ENCODE measurements around the gene G2E3. TPM values are rescaled to one million over a fixed set of nuclear protein-coding genes. Genes with fewer than 3 reads are reported as not detected.
A peak's percentile ranks its signal among the peaks of the same experiment; 100 is the strongest.

G2E3 gene
- total and polyA plus RNA-seq, 2 donors (not counting 3 experiments of a cell fraction or from before 2014, with no cell fraction given): 4.2 to 34.8 TPM

DNA sequence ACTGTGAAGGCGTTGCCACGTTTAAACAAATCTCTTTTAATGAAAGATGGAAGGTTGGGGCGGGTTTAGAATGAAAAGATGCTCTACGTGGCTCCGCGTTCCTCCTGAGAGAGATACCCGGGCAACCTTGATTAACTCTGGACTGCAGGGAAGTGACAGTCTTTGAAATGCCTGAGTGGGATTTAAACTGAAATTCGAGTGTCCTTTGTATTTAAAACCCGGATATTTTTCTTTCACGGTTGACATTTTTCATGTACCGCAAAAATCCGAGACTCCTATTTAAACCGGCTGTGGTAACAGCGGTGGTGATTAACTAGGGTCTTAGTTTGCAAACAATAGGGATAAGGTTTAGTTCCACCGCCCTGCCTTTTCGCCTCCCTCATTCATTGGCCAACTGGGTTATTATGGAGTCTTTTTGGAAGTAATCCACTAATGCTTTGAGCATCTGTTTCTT lies 707 bp downstream of the G2E3 start:
- TF ChIP-seq, protein P1, sequence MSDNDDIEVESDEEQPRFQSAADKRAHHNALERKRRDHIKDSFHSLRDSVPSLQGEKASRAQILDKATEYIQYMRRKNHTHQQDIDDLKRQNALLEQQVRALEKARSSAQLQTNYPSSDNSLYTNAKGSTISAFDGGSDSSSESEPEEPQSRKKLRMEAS (IDR thresholded peaks at IDR 0.05; ENCODE audit: insufficient read depth, insufficient read length): no peak
- no peak for TF ChIP-seq GATA2 (IDR thresholded peaks at IDR 0.05; ENCODE audit: insufficient read depth, insufficient read length, low read depth, low read length)
- no peak for TF ChIP-seq MYC (IDR thresholded peaks at IDR 0.05; ENCODE audit: low read depth, low read length)
- TF ChIP-seq POLR2AphosphoS5 (IDR thresholded peaks at IDR 0.05; ENCODE audit: insufficient read depth, low read depth, low read length): no peak
- TF ChIP-seq FOS (IDR thresholded peaks at IDR 0.05; ENCODE audit: borderline replicate concordance, insufficient read depth, low read length): no peak
- TF ChIP-seq JUN (IDR thresholded peaks at IDR 0.05; ENCODE audit: borderline replicate concordance, insufficient read depth, insufficient read length, low read depth): no peak
- Histone ChIP-seq H3K79me2 (ENCODE audit: control insufficient read depth, insufficient read depth, low read length) (peaks cover 55% of the 10 kb centered on the region), H3K4me1 (ENCODE audit: control insufficient read depth, extremely low read depth, insufficient read depth, low read length) (peaks cover 12% of the 10 kb centered on the region), H3K4me3 (replicated peaks in 1 of 3; ENCODE audit: insufficient read depth in 1 of 3, low read depth in 1 of 3, low read length in 3 of 3) (peak overlapping the region; percentile 90 to 97 (median 94)), H3K9me1 (replicated peaks; ENCODE audit: control insufficient read depth, extremely low read depth, insufficient read depth, low read length) (no peaks in the 10 kb centered on the region), H3K9me3 (replicated peaks; ENCODE audit: control insufficient read depth, insufficient read depth, low read length) (no peaks in the 10 kb centered on the region), H3K27ac (ENCODE audit: insufficient read depth, low read depth, low read length) (peak overlapping the region; percentile 66), H3K36me3 (ENCODE audit: control insufficient read depth in 2 of 2, extremely low read depth in 1 of 2, insufficient read depth in 2 of 2, low read length in 2 of 2) (no peaks in the 10 kb centered on the region), H3K27me3 (ENCODE audit: control insufficient read depth in 2 of 2, insufficient read depth in 2 of 2, low read length in 2 of 2) (no peaks in the 10 kb centered on the region), H3K9ac (replicated peaks; ENCODE audit: extremely low read depth, insufficient read depth, low read length) (peak overlapping the region; percentile 82), H4K20me1 (replicated peaks; ENCODE audit: control insufficient read depth, extremely low read depth, insufficient read depth, low read length) (no peaks in the 10 kb centered on the region), H2AFZ (ENCODE audit: low read depth, low read length) (peak overlapping the region; percentile 69), H3K4me2 (ENCODE audit: insufficient read depth, low read length) (peak overlapping the region; percentile 90)
- BruUV-seq (replicated peaks): TSS peak; percentile 47
- POLR2A ChIA-PET: no interaction called here
- CTCF ChIA-PET: interaction anchor here (1.0 kb wide), 1 partner anchor 38 kb away, joined by 3 read pairs; no protein-coding TSS in a partner anchor
- dilution Hi-C loops (cut with MboI; ENCODE audit: extremely low pct_ligation_motif_present, low sequenced_read_pairs) (no loop called here), intact Hi-C loops (cut with micrococcal nuclease) (loop anchor here (1.0 to 5.0 kb wide), 3 partner anchors 51 to 632 kb away; partner anchors contain the start of genes PRKD1 and SCFD1)
- DNase-seq (ENCODE audit: low read depth, low spot score): peak; percentile 53
- peak; percentile 73 for FAIRE-seq

DNA sequence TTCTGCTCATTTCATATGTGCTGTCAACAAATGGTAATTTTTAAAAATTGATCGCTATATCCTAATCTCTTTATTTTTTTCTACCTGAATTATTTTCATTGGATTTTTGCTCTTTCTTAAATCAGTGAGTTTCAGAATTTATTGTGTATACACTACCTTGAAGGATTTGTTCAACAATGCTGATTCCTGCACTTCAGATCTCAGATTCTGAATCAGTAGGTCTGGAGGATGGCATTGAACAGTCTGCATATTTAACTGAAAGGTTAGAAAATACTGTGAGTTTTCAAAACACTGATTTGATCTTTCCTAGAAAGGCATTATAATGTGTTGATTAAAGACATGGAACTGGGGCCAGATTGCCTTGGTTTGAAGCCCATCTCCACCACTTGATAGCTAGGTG lies 1.6 kb downstream of the G2E3 start:
- ChIA-PET CTCF (no interaction called here), POLR2A (no interaction called here)
- Histone ChIP-seq H2AFZ (ENCODE audit: low read depth, low read length) (no peak overlapping the region), H3K9me1 (replicated peaks; ENCODE audit: control insufficient read depth, extremely low read depth, insufficient read depth, low read length) (no peaks in the 10 kb centered on the region), H3K27me3 (ENCODE audit: control insufficient read depth in 2 of 2, insufficient read depth in 2 of 2, low read length in 2 of 2) (no peaks in the 10 kb centered on the region), H3K4me2 (ENCODE audit: insufficient read depth, low read length) (peak overlapping the region; percentile 90), H3K9me3 (replicated peaks; ENCODE audit: control insufficient read depth, insufficient read depth, low read length) (no peaks in the 10 kb centered on the region), H4K20me1 (replicated peaks; ENCODE audit: control insufficient read depth, extremely low read depth, insufficient read depth, low read length) (no peaks in the 10 kb centered on the region), H3K4me1 (ENCODE audit: control insufficient read depth, extremely low read depth, insufficient read depth, low read length) (peaks cover 12% of the 10 kb centered on the region), H3K4me3 (replicated peaks in 1 of 3; ENCODE audit: insufficient read depth in 1 of 3, low read depth in 1 of 3, low read length in 3 of 3) (peak overlapping the region in 2 of 3 experiments; percentile 94 to 97), H3K9ac (replicated peaks; ENCODE audit: extremely low read depth, insufficient read depth, low read length) (no peak overlapping the region), H3K27ac (ENCODE audit: insufficient read depth, low read depth, low read length) (no peak overlapping the region), H3K36me3 (ENCODE audit: control insufficient read depth in 2 of 2, extremely low read depth in 1 of 2, insufficient read depth in 2 of 2, low read length in 2 of 2) (no peaks in the 10 kb centered on the region), H3K79me2 (ENCODE audit: control insufficient read depth, insufficient read depth, low read length) (peaks cover 63% of the 10 kb centered on the region)
- no TSS peak for BruUV-seq (replicated peaks)
- FAIRE-seq (no peak), DNase-seq (ENCODE audit: low read depth, low spot score) (no peak)
- dilution Hi-C loops (cut with MboI; ENCODE audit: extremely low pct_ligation_motif_present, low sequenced_read_pairs) (no loop called here), intact Hi-C loops (cut with micrococcal nuclease) (no loop called here)
- TF ChIP-seq POLR2A (IDR thresholded peaks at IDR 0.05; ENCODE audit: low read depth, low read length) (no peak), FOS (IDR thresholded peaks at IDR 0.05; ENCODE audit: borderline replicate concordance, insufficient read depth, low read length) (no peak), POLR2AphosphoS5 (IDR thresholded peaks at IDR 0.05; ENCODE audit: insufficient read depth, low read depth, low read length) (no peak), JUN (IDR thresholded peaks at IDR 0.05; ENCODE audit: borderline replicate concordance, insufficient read depth, insufficient read length, low read depth) (no peak), MYC (IDR thresholded peaks at IDR 0.05; ENCODE audit: low read depth, low read length) (no peak), GATA2 (IDR thresholded peaks at IDR 0.05; ENCODE audit: insufficient read depth, insufficient read length, low read depth, low read length) (no peak), EZH2 (IDR thresholded peaks at IDR 0.05; ENCODE audit: borderline replicate concordance, low read depth, low read length, severe bottlenecking) (no peak)
- TF ChIP-seq, protein P2, sequence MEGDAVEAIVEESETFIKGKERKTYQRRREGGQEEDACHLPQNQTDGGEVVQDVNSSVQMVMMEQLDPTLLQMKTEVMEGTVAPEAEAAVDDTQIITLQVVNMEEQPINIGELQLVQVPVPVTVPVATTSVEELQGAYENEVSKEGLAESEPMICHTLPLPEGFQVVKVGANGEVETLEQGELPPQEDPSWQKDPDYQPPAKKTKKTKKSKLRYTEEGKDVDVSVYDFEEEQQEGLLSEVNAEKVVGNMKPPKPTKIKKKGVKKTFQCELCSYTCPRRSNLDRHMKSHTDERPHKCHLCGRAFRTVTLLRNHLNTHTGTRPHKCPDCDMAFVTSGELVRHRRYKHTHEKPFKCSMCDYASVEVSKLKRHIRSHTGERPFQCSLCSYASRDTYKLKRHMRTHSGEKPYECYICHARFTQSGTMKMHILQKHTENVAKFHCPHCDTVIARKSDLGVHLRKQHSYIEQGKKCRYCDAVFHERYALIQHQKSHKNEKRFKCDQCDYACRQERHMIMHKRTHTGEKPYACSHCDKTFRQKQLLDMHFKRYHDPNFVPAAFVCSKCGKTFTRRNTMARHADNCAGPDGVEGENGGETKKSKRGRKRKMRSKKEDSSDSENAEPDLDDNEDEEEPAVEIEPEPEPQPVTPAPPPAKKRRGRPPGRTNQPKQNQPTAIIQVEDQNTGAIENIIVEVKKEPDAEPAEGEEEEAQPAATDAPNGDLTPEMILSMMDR (IDR thresholded peaks at IDR 0.05; ENCODE audit: extremely low read depth in 1 of 2, insufficient read depth in 1 of 2, low read depth in 1 of 2, low read length in 2 of 2): no peak
- TF ChIP-seq, protein P1 (IDR thresholded peaks at IDR 0.05; ENCODE audit: insufficient read depth, insufficient read length): no peak

Measured in endothelial cell of umbilical vein (primary cell).